PC-9 (cell line): Measurements from ENCODE around the gene SNX20.

Source experiments
- EZH2 ChIP-seq: fragments of 200-600 bp; sonication (generic); IDR thresholded peaks from 2 replicates; pipeline ENCODE4 v1.8.0; 2017; ENCODE audit warnings: antibody characterized with exemption, low read depth
- TF ChIP-seq, protein P1 (sequence below): fragments of 200-600 bp; sonication (generic); conservative IDR thresholded peaks from 2 replicates; pipeline ENCODE4 v1.6.1; 2017; ENCODE audit warnings: mixed run types, antibody characterized with exemption, mild to moderate bottlenecking, moderate library complexity

DNA sequence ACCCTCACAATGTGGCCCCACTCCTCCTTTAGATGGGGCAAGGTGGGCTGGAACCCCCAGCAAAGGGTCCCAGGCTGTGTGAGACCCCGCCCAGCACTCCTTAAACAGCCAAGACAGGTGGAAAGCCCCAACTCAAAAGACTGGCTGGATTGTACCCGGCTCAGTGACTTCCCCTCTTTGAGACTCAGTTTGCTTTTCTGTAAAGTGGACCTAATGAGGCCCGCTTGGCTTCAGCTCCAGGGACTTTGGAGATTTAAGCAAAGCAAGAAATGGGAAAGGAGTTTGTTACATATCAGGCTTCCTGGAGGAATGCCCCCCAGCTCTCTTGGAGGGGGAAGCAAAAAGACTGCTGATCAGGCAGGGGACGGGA lies 39.3 kb downstream of the SNX20 start:
- TF ChIP-seq EZH2: no peak
- TF ChIP-seq, protein P1, sequence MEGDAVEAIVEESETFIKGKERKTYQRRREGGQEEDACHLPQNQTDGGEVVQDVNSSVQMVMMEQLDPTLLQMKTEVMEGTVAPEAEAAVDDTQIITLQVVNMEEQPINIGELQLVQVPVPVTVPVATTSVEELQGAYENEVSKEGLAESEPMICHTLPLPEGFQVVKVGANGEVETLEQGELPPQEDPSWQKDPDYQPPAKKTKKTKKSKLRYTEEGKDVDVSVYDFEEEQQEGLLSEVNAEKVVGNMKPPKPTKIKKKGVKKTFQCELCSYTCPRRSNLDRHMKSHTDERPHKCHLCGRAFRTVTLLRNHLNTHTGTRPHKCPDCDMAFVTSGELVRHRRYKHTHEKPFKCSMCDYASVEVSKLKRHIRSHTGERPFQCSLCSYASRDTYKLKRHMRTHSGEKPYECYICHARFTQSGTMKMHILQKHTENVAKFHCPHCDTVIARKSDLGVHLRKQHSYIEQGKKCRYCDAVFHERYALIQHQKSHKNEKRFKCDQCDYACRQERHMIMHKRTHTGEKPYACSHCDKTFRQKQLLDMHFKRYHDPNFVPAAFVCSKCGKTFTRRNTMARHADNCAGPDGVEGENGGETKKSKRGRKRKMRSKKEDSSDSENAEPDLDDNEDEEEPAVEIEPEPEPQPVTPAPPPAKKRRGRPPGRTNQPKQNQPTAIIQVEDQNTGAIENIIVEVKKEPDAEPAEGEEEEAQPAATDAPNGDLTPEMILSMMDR: no peak
